Activated T-cell treated with anti-CD3 and anti-CD28 coated beads, Interleukin-2, amount 50 U/mL, for 1 hour (primary cell): ENCODE data around the gene ADAMTS16.
"Not testable (repeated sequence)": the region's sequence is repeated elsewhere in the genome, so short reads cannot be mapped to it uniquely, and the experiment has no call there.

Experiments
- DNase-seq: peaks from one replicate; pipeline ENCODE4 v3.0.0-alpha.2; 2020

Gene ADAMTS16

GRCh38 chr5:5139777-5140478, at the start of gene ADAMTS16:
TSS of gene ADAMTS16 (plus strand) at chr5:5140330. CDS start at chr5:5140468, 138 bp downstream.
- no peak for DNase-seq

- no peak for DNase-seq
These were observed 48.0 kb upstream of the ADAMTS16 start for GRCh38 chr5:5092149-5092548.

GRCh38 chr5:5100635-5101034, 39.5 kb upstream of the ADAMTS16 start:
- DNase-seq: no peak

- DNase-seq: no peak
These were observed 38.5 kb upstream of the ADAMTS16 start for GRCh38 chr5:5101676-5102075.

- no peak for DNase-seq
These were observed 36.9 kb upstream of the ADAMTS16 start for GRCh38 chr5:5103245-5103644.

- DNase-seq: no peak
These were observed 35.6 kb upstream of the ADAMTS16 start for GRCh38 chr5:5104550-5104949.

- DNase-seq: no peak
These were observed 34.6 kb upstream of the ADAMTS16 start for GRCh38 chr5:5105531-5105930.

GRCh38 chr5:5116956-5117355, 23.2 kb upstream of the ADAMTS16 start:
- DNase-seq: no peak

GRCh38 chr5:5122776-5123175, 17.4 kb upstream of the ADAMTS16 start:
- DNase-seq: no peak

- no peak for DNase-seq
These were observed 15.9 kb upstream of the ADAMTS16 start for GRCh38 chr5:5124231-5124630.

GRCh38 chr5:5126444-5126843, 13.7 kb upstream of the ADAMTS16 start:
- DNase-seq: no peak

GRCh38 chr5:5128766-5129165, 11.4 kb upstream of the ADAMTS16 start:
- DNase-seq: no peak

GRCh38 chr5:5132234-5132633, 7.9 kb upstream of the ADAMTS16 start:
- DNase-seq: no peak

- DNase-seq: no peak
These were observed 7.3 kb upstream of the ADAMTS16 start for GRCh38 chr5:5132693-5133295.

- no peak for DNase-seq
These were observed 6.0 kb upstream of the ADAMTS16 start for GRCh38 chr5:5134107-5134506.

- no peak for DNase-seq
These were observed 4.0 kb upstream of the ADAMTS16 start for GRCh38 chr5:5135957-5136676.

GRCh38 chr5:5137851-5138250, 2.3 kb upstream of the ADAMTS16 start:
- not testable (repeated sequence) for DNase-seq

GRCh38 chr5:5139336-5139776, 774 bp upstream of the ADAMTS16 start:
- DNase-seq: no peak

GRCh38 chr5:5140479-5141338, 579 bp downstream of the ADAMTS16 start:
- no peak for DNase-seq

- no peak for DNase-seq
These were observed 1.1 kb downstream of the ADAMTS16 start for GRCh38 chr5:5141339-5141599.

GRCh38 chr5:5141625-5142525, 1.7 kb downstream of the ADAMTS16 start:
- no peak for DNase-seq

GRCh38 chr5:5144441-5144840, 4.3 kb downstream of the ADAMTS16 start:
- DNase-seq: no peak
